OCI-LY1 (cell line): ENCODE measurements around the gene TYW1B.
"Not testable (repeated sequence)": the region's sequence is repeated elsewhere in the genome, so short reads cannot be mapped to it uniquely, and the experiment has no call there.

ENCODE experiments used
- H2AFZ ChIP-seq: fragments of 200-600 bp; sonication (generic), shearing (Covaris generic); 2 replicates; pipeline ENCODE4 v1.6.0; 2014; ENCODE audit warnings: antibody characterized with exemption, mild to moderate bottlenecking, low read length
- H3F3A ChIP-seq: fragments of 200-600 bp; sonication (generic), shearing (Covaris generic); 2 replicates; pipeline ENCODE4 v1.6.0; 2014; ENCODE audit warnings: mild to moderate bottlenecking, antibody characterized with exemption, low read length, moderate library complexity; ENCODE audit not compliant: insufficient read depth
- H3K27ac ChIP-seq: fragments of 200-600 bp; sonication (generic); 2 replicates; pipeline ENCODE4 v1.5.1; 2014; ENCODE audit warnings: low read length, mixed run types, mild to moderate bottlenecking, low read depth; ENCODE audit not compliant: poor library complexity, severe bottlenecking
- H3K27me3 ChIP-seq: fragments of 200-600 bp; sonication (generic); 2 replicates; pipeline ENCODE4 v1.6.0; 2014; ENCODE audit warnings: antibody characterized with exemption, mild to moderate bottlenecking, low read length, moderate library complexity; ENCODE audit not compliant: insufficient read depth
- H3K36me3 ChIP-seq: fragments of 200-600 bp; sonication (generic); 2 replicates; pipeline ENCODE4 v1.6.1; 2014; ENCODE audit warnings: mild to moderate bottlenecking, antibody characterized with exemption, low read length, moderate library complexity, mixed read lengths; ENCODE audit not compliant: insufficient read depth
- H3K4me1 ChIP-seq: fragments of 200-600 bp; sonication (generic); 2 replicates; pipeline ENCODE4 v1.5.1; 2014; ENCODE audit warnings: mild to moderate bottlenecking, low read length, moderate library complexity; ENCODE audit not compliant: insufficient read depth, severe bottlenecking
- H3K4me2 ChIP-seq: fragments of 200-600 bp; sonication (generic), shearing (Covaris generic); 2 replicates; pipeline ENCODE4 v1.6.1; 2014; ENCODE audit warnings: low read length
- H3K4me3 ChIP-seq: fragments of 200-600 bp; sonication (generic); 2 replicates; pipeline ENCODE4 v1.5.1; 2014; ENCODE audit warnings: low read length, low read depth, mild to moderate bottlenecking, mixed read lengths; ENCODE audit not compliant: poor library complexity, severe bottlenecking
- H3K79me2 ChIP-seq: fragments of 200-600 bp; shearing (Covaris generic); 2 replicates; pipeline ENCODE4 v1.6.1; 2016; ENCODE audit warnings: mixed run types, low read length, mixed read lengths; ENCODE audit not compliant: insufficient read depth
- H3K9ac ChIP-seq: fragments of 200-600 bp; sonication (generic), shearing (Covaris generic); 2 replicates; pipeline ENCODE4 v1.6.1; 2014; ENCODE audit warnings: mild to moderate bottlenecking, low read length, mixed read lengths
- H3K9me2 ChIP-seq: fragments of 200-600 bp; sonication (generic), shearing (Covaris generic); 2 replicates; pipeline ENCODE4 v1.6.1; 2014; ENCODE audit warnings: low read depth, mild to moderate bottlenecking, low read length, mixed read lengths
- H3K9me3 ChIP-seq: fragments of 200-600 bp; shearing (Covaris generic); 2 replicates; pipeline ENCODE4 v1.6.1; 2014; ENCODE audit warnings: low read length, mixed read lengths
- H4K20me1 ChIP-seq: fragments of 200-600 bp; sonication (generic), shearing (Covaris generic); 2 replicates; pipeline ENCODE4 v1.6.0; 2016; ENCODE audit warnings: mild to moderate bottlenecking, low read length; ENCODE audit not compliant: insufficient read depth
- EZH2 ChIP-seq: fragments of 200-600 bp; sonication (generic), shearing (Covaris generic); IDR thresholded peaks from 2 replicates; pipeline ENCODE4 v1.8.0; 2017; ENCODE audit warnings: borderline replicate concordance, mixed run types, mild to moderate bottlenecking, antibody characterized with exemption, low read length, moderate library complexity, mixed read lengths
- TF ChIP-seq, protein P1 (sequence below): fragments of 200-600 bp; sonication (generic), shearing (Covaris generic); IDR thresholded peaks from 2 replicates; pipeline ENCODE4 v1.5.1; 2017; ENCODE audit warnings: mild to moderate bottlenecking, antibody characterized with exemption, low read length, moderate library complexity, mixed read lengths

TYW1B gene

DNA sequence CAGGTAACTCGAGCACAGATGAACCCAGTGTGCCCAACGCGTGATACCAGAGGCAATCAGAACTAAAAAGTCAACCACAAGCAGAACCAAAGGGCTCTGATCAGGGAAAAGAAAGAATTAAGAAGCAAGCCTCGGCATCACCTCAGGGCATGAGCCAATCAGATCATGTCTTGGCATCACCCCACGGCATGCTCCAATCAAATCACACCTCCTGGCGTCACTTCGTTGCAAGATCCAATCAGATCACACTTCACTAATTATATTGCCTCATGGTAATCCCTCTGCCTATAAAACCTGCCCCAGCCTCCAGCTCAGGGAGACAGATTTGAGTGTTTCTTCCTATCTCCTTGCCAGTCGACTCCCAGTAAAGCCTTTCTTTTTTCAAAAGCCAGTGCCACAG lies 46.8 kb downstream of the TYW1B start:
- Histone ChIP-seq H3K9me2 (no peaks in the 10 kb centered on the region), H3K79me2 (no peaks in the 10 kb centered on the region), H3K4me1 (no peaks in the 10 kb centered on the region), H3K9me3 (no peaks in the 10 kb centered on the region), H3K9ac (no peak overlapping the region), H3K4me3 (no peak overlapping the region), H2AFZ (no peak overlapping the region), H3F3A (no peaks in the 10 kb centered on the region), H3K4me2 (no peak overlapping the region), H3K27ac (no peak overlapping the region), H4K20me1 (no peaks in the 10 kb centered on the region), H3K27me3 (no peaks in the 10 kb centered on the region), H3K36me3 (no peaks in the 10 kb centered on the region; the same call in none of the 2 replicates)
- TF ChIP-seq, protein P1, sequence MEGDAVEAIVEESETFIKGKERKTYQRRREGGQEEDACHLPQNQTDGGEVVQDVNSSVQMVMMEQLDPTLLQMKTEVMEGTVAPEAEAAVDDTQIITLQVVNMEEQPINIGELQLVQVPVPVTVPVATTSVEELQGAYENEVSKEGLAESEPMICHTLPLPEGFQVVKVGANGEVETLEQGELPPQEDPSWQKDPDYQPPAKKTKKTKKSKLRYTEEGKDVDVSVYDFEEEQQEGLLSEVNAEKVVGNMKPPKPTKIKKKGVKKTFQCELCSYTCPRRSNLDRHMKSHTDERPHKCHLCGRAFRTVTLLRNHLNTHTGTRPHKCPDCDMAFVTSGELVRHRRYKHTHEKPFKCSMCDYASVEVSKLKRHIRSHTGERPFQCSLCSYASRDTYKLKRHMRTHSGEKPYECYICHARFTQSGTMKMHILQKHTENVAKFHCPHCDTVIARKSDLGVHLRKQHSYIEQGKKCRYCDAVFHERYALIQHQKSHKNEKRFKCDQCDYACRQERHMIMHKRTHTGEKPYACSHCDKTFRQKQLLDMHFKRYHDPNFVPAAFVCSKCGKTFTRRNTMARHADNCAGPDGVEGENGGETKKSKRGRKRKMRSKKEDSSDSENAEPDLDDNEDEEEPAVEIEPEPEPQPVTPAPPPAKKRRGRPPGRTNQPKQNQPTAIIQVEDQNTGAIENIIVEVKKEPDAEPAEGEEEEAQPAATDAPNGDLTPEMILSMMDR: no peak
- no peak for TF ChIP-seq EZH2

DNA sequence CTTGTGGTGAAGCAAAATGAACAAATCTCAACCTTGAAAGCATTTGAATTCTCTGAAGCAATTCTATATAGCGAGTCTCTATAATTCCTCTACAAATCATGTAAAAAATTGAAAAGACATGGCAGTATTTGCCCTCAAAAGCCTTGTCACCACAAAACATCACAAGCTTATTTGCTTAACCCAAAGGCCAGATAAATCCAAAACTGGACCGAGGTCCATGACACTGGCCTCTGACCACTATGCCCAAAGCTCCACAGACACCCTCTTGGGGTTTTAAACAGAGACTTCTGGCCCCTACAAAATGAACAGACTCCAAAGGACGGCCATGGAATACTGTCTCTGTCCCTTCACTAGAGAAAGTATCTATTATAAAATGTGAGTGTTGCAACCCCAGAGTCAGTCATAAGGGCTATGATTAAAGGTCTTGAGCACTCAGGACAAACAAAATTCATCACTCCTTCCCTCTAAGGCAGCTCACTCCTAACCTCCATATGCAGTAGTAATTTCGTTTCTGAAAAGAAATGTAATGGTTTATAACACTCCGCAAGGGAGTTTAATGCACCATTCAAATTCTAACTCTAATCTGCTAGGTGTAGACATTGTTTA lies 47.6 kb downstream of the TYW1B start:
- not testable (repeated sequence) for H3K9ac ChIP-seq, H3F3A ChIP-seq, H3K9me2 ChIP-seq, H3K4me3 ChIP-seq, H3K36me3 ChIP-seq, H3K27ac ChIP-seq, H3K27me3 ChIP-seq, H3K9me3 ChIP-seq, H4K20me1 ChIP-seq, H3K79me2 ChIP-seq, H2AFZ ChIP-seq, H3K4me1 ChIP-seq, H3K4me2 ChIP-seq

DNA sequence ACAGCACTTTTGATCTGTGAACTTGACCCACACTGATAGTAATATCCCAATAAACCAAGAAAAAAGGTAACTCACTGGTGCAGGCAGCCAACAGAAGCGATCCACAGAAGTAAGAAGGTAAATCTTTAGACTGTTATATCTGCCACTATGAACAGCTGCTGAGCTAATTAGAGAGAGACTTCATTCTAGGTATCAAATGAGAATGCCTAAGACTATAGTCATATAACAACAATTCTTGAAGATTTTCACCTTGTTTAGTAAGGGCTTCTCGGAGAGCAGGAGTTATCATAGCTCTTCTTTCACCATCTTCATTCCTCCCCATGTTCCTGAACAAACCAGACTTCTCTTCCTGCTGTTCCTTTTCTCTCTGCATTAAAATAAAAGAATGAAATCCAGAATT lies 50.8 kb downstream of the TYW1B start:
- peaks cover 14% of the 10 kb centered on the region for H3K36me3 ChIP-seq
- not testable (repeated sequence) for H3K79me2 ChIP-seq, H3K4me2 ChIP-seq, H3K27me3 ChIP-seq, H3K27ac ChIP-seq, H3F3A ChIP-seq, H3K4me1 ChIP-seq, H3K4me3 ChIP-seq, H3K9me3 ChIP-seq, H4K20me1 ChIP-seq, H3K9me2 ChIP-seq, H2AFZ ChIP-seq, H3K9ac ChIP-seq

DNA sequence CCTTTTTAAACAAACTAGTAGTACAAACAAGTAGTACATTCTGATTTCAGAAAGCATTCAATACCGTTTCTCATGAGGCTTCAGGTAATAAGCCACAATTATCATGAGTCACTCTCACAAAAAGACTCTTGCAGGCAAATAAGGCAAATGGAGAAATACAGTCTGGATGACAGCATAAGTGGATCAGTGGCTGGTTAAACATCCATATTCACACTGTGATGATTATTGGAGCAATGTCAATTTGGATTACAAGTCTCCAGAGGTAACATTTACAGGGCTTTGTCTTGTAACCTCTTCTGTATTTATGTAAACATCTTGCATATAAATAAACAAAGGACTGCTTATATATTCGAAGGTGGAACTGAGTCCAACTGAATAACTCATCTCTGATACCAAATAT lies 55.4 kb downstream of the TYW1B start:
- not testable (repeated sequence) for H4K20me1 ChIP-seq, H3K9me3 ChIP-seq, H3K79me2 ChIP-seq, H3K4me2 ChIP-seq, H3K27ac ChIP-seq, H3F3A ChIP-seq, H3K4me1 ChIP-seq, H3K9me2 ChIP-seq, H2AFZ ChIP-seq, H3K4me3 ChIP-seq, H3K27me3 ChIP-seq, H3K9ac ChIP-seq
- peaks cover 19% of the 10 kb centered on the region for H3K36me3 ChIP-seq

DNA sequence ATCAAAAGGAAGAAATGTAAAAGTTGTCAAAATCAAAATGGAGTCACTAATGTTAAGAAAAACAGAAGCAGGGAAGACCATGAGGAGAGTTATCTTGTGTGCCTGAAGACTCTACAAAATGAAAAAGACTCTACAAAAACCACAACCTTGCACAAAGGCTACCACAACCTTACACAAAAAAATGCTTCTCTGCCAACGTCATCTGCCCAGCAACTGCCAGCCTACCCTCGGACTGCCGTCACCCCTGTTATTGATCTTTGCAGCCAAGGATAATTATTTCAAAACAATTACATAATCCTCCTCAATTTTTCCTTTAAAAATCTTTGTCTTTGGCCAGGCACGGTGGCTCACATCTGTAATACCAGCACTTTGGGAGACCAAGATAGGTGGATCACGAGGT lies 61.0 kb downstream of the TYW1B start:
- not testable (repeated sequence) for H3K9me3 ChIP-seq, H3K9ac ChIP-seq, H3K27ac ChIP-seq, H3K79me2 ChIP-seq, H3K4me1 ChIP-seq, H3F3A ChIP-seq, H4K20me1 ChIP-seq, H3K9me2 ChIP-seq, H2AFZ ChIP-seq, H3K4me2 ChIP-seq, H3K27me3 ChIP-seq, H3K4me3 ChIP-seq
- peaks cover 17% of the 10 kb centered on the region for H3K36me3 ChIP-seq
